GM12872 (cell line): ENCODE results near the gene CDCP1.

Source experiments
- TF ChIP-seq, protein P1 (sequence below): IDR thresholded peaks from 3 replicates; pipeline ENCODE4 v1.5.1; 2011; ENCODE audit warnings: low read depth, mild to moderate bottlenecking, low read length, moderate library complexity; ENCODE audit not compliant: insufficient read depth

The CDCP1 gene

DNA sequence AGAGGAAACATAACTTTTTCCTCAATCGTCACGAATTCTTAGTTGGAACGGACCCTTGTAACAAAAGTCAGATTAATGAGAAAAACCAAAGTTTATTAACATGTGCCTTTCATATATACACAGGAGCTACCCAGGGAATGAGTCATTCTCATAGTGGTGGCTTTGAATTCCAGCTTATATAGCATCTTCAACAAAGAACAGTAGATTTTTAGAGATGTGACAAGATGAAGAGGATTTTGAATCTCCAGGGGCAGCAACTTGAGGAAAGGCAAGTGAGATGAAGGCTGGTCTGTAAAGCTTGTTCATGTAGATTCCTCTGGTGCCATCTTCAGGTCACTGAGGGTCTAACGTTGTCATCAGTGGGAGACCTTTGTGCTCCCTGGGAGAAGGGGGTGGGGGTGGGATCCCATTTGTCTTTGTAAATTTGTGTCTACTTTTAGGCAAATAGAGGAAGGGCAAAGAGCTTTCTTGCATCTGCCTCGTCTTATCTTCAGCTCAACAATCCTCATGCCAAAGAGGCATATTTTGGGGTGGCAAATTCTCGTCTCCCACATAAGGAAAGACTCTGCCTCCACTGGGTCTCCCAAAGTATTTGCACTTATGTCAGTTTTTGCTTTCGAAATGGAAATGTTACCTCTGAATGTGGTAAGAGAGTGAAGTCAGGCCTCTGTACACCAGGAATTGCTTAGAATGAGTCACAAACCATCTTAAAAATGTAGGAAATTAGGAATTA is 90.6 kb downstream of the CDCP1 start:
- TF ChIP-seq, protein P1, sequence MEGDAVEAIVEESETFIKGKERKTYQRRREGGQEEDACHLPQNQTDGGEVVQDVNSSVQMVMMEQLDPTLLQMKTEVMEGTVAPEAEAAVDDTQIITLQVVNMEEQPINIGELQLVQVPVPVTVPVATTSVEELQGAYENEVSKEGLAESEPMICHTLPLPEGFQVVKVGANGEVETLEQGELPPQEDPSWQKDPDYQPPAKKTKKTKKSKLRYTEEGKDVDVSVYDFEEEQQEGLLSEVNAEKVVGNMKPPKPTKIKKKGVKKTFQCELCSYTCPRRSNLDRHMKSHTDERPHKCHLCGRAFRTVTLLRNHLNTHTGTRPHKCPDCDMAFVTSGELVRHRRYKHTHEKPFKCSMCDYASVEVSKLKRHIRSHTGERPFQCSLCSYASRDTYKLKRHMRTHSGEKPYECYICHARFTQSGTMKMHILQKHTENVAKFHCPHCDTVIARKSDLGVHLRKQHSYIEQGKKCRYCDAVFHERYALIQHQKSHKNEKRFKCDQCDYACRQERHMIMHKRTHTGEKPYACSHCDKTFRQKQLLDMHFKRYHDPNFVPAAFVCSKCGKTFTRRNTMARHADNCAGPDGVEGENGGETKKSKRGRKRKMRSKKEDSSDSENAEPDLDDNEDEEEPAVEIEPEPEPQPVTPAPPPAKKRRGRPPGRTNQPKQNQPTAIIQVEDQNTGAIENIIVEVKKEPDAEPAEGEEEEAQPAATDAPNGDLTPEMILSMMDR: peak; percentile 55; the same call in 2 of the 3 replicates

DNA sequence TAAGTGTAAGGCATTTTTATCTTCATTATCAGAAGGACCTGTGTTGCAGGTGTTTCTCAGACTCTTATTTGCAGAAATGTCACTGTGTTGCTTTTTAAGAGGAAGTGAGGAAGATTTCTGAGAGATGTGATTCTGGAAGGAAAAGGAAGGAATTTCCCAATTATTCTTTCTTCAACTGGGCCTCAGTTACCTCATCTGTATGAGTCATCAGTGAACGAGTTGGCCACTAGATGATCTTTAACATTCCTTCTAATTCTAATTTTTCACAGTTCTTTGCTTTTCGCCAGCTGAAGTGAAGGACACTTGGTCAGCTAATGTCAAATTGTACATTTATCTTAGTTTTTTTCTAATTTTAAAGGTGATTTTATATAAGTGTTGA is 91.2 kb downstream of the CDCP1 start:
- TF ChIP-seq, protein P1: no peak

DNA sequence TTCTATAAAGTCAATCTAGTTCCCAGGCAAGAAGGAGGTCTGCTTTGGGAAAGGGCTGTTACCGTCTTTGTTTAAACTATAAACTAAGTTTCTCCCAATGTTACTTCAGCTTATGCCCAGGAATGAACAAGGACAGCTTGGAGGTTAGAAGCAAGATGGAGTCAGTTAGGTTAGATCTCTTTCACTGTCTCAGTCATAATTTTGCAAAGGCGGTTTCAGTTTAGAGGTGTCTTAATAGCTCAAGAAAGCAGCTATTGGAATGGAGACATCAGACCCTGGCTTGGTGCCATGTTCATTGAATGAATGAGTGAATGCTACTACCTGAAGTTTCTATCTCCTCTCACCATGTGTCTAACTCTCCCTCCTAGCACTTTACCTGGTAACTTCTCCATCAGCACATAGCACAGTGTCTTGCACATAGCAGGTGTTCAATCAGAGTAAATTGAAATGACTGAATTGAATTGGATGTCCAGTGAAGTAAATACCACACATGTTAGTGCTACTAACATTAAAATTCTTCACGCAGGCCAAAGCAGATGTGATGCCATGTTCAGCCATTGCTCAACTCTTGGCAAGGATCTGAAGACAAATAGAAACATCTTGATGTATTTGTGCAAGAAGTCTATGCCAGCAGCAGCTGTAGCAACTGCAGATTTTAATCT is 91.9 kb downstream of the CDCP1 start:
- TF ChIP-seq, protein P1: no peak

DNA sequence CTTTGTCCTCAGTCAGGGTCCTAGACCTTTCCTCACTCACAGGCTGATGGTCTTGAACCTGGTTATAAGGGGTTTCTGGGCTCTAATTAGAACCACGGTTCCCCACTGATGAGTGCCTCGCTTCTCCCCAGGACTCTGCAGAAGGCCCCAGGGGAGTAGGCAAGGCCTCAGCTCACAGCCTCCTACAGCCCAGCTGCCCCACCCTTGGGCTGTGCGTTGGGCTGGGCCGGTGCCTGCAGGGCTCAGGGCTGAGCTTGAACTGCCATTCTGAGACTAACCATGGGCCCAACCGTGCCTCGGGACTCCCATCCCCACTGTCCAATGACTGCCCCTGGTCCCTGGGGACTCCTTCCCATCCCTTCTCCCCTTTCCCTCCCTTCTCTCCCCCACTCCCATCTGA is 94.5 kb downstream of the CDCP1 start:
- TF ChIP-seq, protein P1: no peak

DNA sequence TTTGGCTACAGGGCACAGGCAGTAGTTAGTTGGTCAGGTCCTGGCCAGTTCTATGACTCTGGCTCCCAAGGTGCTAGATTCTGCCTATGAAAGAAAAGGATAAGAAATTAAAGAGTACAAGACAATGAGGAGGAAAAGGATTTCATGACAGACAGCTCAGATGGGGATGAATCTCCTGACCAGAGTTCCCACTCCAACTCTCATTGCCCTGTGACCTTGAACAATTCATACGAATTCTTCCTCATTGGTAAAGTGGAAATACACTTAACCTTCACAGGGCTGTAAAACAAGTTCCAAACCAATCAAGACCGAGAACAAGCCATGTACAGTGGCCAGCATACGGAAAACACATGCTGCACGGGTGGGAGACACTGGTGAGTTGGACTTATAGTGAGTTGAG is 96.4 kb downstream of the CDCP1 start:
- TF ChIP-seq, protein P1: no peak

DNA sequence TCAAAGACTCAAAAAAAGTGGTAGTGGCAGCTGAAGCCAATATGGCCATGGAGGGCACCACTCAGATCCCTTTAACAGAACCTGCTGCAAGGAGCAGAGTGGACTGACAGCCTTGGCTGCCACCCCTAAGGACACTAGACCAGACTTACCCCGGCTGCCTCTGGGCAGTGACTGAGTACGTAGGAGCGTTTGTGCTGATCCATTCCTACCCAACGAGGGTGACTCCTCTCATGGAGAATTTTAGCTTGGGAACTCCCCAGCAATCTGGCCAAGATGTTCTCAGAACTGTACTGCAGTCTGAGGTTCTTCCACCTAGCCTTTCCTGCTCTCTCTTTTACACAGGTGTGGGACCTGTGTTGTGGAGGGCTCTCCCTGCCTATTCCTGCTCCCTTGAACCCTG is 97.9 kb downstream of the CDCP1 start:
- TF ChIP-seq, protein P1: no peak

DNA sequence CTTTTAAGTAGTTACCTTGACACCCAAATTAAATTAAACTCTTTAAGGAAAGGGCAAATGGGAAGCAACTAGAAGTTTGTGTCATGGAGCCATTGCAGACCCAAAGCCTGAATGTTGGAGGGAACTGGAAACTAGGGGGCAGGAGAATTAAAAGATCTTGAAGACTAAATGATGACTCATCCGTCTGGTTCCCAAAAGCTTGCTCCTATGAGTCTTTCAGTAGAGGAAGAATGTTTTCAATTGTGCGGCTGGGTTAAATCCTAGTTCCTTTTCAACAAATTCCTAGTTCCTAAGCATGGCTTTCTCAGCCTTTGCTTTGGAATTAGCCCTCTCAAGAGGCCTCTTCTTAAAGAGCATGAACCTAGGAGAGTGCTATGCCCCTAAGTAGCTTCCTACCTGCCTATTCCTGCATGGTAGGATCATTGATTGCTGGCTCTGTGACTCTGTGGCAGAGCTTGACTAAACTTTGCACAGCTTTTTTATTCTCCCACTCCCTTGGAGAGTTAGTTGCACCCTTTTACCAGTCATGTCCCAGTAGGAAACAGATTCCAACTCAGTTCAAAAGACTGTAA is 102.4 kb downstream of the CDCP1 start:
- TF ChIP-seq, protein P1: no peak
